ENCODE data around the gene IGLL5. TPM values are rescaled to one million over a fixed set of nuclear protein-coding genes. Genes with fewer than 3 reads are reported as not detected.

The IGLL5 gene
- total and polyA plus RNA-seq, 2 of the 13 experiments (the other 11 are each of a cell fraction or from before 2014, with no cell fraction given) = not detected

- TF ChIP-seq THAP9 (CRISPR knock-in tag; IDR thresholded peaks at IDR 0.05; ENCODE audit: borderline replicate concordance) (no peak), NFIC (IDR thresholded peaks at IDR 0.05; ENCODE audit: low read length) (no peak), ZNF354B (CRISPR knock-in tag; IDR thresholded peaks at IDR 0.05) (no peak), KAT7 (CRISPR knock-in tag; IDR thresholded peaks at IDR 0.05; ENCODE audit: borderline replicate concordance) (no peak), ZNF713 (CRISPR knock-in tag; IDR thresholded peaks at IDR 0.05) (0 out of 2 replicates have a peak, but pooled peaks have one; percentile 31), MIER3 (CRISPR knock-in tag; IDR thresholded peaks at IDR 0.05; ENCODE audit: borderline replicate concordance) (no peak), ZBTB7B (CRISPR knock-in tag; IDR thresholded peaks at IDR 0.05) (no peak), ZFYVE20 (CRISPR knock-in tag; IDR thresholded peaks at IDR 0.05; ENCODE audit: borderline replicate concordance, low read depth) (no peak), SMC3 (IDR thresholded peaks at IDR 0.05; ENCODE audit: low read length) (peak; percentile 71), TCF12 (IDR thresholded peaks at IDR 0.05) (no peak), TCF12 (CRISPR knock-in tag; IDR thresholded peaks at IDR 0.05) (no peak), DZIP1 (CRISPR knock-in tag; IDR thresholded peaks at IDR 0.05) (no peak), ZNF124 (CRISPR knock-in tag; IDR thresholded peaks at IDR 0.05) (no peak), XRCC5 (optimal IDR thresholded peaks at IDR 0.05; ENCODE audit: low read length) (peak; percentile 17), ZBTB25 (CRISPR knock-in tag; IDR thresholded peaks at IDR 0.05) (no peak)
- TF ChIP-seq, protein P1, sequence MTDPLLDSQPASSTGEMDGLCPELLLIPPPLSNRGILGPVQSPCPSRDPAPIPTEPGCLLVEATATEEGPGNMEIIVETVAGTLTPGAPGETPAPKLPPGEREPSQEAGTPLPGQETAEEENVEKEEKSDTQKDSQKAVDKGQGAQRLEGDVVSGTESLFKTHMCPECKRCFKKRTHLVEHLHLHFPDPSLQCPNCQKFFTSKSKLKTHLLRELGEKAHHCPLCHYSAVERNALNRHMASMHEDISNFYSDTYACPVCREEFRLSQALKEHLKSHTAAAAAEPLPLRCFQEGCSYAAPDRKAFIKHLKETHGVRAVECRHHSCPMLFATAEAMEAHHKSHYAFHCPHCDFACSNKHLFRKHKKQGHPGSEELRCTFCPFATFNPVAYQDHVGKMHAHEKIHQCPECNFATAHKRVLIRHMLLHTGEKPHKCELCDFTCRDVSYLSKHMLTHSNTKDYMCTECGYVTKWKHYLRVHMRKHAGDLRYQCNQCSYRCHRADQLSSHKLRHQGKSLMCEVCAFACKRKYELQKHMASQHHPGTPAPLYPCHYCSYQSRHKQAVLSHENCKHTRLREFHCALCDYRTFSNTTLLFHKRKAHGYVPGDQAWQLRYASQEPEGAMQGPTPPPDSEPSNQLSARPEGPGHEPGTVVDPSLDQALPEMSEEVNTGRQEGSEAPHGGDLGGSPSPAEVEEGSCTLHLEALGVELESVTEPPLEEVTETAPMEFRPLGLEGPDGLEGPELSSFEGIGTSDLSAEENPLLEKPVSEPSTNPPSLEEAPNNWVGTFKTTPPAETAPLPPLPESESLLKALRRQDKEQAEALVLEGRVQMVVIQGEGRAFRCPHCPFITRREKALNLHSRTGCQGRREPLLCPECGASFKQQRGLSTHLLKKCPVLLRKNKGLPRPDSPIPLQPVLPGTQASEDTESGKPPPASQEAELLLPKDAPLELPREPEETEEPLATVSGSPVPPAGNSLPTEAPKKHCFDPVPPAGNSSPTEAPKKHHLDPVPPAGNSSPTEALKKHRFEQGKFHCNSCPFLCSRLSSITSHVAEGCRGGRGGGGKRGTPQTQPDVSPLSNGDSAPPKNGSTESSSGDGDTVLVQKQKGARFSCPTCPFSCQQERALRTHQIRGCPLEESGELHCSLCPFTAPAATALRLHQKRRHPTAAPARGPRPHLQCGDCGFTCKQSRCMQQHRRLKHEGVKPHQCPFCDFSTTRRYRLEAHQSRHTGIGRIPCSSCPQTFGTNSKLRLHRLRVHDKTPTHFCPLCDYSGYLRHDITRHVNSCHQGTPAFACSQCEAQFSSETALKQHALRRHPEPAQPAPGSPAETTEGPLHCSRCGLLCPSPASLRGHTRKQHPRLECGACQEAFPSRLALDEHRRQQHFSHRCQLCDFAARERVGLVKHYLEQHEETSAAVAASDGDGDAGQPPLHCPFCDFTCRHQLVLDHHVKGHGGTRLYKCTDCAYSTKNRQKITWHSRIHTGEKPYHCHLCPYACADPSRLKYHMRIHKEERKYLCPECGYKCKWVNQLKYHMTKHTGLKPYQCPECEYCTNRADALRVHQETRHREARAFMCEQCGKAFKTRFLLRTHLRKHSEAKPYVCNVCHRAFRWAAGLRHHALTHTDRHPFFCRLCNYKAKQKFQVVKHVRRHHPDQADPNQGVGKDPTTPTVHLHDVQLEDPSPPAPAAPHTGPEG (CRISPR knock-in tag; IDR thresholded peaks at IDR 0.05) = no peak
Measured at GRCh38 chr22:22848364-22848866, 39.2 kb upstream of the IGLL5 start (continued).
